WI38 (cell line): ENCODE measurements around the gene TMEM229B.

Experiments used
- H3K4me3 ChIP-seq: 2 replicates; pipeline ENCODE4 v1.5.1; 2011; ENCODE audit warnings: low read depth, mild to moderate bottlenecking, control low read depth, low read length
- TF ChIP-seq, protein P1 (sequence below): IDR thresholded peaks from 2 replicates; pipeline ENCODE4 v1.5.1; 2012; ENCODE audit warnings: low read depth, mild to moderate bottlenecking, control low read depth, low read length

Gene TMEM229B

DNA sequence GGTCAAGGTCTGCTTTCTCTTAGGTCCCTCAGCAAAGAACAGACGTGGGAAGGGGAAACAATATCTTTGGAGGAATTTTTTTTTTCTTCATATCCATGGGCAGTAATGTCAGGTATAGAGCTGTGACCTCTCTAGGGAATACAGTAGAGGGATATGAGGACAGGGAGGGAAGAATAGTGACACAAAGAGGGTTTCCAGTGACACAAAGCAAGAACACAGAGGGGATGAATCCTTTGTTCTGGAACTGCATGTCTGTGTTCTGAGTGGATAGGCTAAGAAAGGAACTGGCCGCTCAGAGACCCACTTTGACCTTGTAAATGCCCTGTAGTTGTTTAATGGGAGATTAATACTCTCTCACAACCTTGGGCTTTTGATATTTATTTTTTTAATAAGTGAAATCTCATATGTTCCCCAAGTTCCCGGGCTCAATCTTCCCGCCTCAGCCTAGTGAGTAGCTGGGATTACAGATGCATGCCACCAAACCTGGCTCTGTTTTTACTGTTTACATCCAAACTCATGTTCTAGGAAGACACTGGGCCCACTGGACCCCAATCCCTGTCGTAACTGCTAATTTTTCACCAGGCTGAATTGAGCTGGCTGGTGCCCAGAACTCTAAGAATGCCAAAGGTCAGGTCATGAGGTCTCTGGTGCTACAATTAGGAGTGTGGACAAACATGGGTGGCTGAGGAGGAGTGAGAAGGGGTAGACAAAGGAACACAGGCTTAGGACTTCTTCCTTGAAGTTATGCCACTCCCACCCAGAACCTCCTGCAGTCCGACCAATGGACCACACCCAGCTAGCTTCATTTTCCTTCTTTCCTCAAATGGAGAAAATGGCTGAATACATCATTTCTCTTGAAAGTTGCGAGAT, 35.5 kb upstream of the TMEM229B start:
- TF ChIP-seq, protein P1, sequence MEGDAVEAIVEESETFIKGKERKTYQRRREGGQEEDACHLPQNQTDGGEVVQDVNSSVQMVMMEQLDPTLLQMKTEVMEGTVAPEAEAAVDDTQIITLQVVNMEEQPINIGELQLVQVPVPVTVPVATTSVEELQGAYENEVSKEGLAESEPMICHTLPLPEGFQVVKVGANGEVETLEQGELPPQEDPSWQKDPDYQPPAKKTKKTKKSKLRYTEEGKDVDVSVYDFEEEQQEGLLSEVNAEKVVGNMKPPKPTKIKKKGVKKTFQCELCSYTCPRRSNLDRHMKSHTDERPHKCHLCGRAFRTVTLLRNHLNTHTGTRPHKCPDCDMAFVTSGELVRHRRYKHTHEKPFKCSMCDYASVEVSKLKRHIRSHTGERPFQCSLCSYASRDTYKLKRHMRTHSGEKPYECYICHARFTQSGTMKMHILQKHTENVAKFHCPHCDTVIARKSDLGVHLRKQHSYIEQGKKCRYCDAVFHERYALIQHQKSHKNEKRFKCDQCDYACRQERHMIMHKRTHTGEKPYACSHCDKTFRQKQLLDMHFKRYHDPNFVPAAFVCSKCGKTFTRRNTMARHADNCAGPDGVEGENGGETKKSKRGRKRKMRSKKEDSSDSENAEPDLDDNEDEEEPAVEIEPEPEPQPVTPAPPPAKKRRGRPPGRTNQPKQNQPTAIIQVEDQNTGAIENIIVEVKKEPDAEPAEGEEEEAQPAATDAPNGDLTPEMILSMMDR, result no peak
- H3K4me3 ChIP-seq, result no peak overlapping the region

DNA sequence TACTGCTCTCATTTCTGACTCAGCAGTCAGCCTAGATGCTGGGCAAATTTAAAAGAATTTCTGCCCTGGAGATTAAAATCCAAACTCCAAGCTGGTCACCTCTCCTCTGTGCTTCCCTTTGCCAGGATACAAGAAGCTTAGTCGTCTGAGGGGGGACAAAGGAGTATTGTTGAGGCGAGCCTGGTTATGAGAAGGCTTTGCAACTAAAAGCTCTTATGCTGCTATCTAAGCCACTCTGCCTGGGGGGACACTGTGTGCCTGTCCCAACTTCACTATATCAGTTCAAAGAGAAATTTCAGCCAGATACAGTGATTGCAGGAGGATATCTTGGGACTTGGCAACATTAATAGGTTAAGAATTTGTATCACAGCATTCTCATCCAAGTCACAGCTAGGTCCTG, 33.7 kb upstream of the TMEM229B start:
- TF ChIP-seq, protein P1, result no peak
- no peak overlapping the region for H3K4me3 ChIP-seq

DNA sequence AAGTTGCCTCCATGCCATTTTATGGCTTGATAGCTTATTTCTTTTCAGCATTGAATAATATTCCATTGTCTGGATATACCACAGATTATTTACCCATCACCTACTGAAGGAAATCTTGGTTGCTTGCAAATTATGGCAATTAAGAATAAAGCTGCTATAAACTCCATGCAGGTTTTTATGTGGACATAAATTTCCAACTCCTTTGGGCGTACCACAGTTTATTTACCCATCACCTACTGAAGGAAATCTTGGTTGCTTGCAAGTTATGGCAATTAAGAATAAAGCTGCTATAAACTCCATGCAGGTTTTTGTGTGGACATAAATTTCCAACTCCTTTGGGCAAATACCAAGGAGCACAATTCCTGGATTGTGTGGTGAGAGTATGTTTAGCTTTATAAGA, 32.0 kb upstream of the TMEM229B start:
- no peak overlapping the region for H3K4me3 ChIP-seq
- TF ChIP-seq, protein P1, result no peak

DNA sequence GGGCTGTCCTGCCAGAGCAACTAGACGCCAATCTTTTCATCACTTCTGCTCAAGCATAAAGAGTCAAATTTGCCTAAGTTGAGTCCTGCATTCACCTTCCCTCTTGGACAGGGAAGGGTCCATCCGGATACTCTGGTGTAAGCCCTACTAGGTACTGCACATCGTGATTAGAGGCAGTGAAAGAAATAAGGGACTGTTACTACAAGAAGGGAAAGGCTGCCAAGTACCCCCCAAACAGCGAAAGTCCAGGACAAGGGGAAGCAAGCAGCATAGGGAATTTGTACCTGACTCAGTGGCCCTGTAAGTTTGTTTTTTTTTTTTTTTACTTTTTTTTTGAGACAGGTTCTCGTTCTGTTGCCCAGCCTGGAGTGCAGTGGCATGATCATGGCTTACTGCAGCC, 30.9 kb upstream of the TMEM229B start:
- no peak overlapping the region for H3K4me3 ChIP-seq
- TF ChIP-seq, protein P1, result no peak

DNA sequence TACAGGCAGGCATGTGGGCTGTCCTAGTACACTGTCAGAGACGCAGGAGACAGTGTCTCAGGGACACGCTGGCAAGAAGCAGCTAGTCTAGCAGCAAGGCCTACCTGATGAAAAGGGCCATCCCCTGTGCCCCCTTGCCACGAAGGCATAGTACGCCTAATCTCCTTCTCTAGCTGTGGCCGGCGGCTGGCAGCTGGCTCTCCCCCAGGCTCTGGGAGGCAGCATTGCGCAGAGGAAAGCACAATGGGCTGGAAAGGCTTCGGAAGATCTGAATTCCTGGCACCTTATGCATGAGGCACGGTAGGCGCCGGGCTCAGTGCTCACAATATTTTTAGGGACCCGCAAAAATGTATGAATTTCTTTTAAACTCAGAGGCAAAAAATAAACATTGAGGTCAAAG, 28.6 kb upstream of the TMEM229B start:
- H3K4me3 ChIP-seq, result no peak overlapping the region
- TF ChIP-seq, protein P1, result no peak

DNA sequence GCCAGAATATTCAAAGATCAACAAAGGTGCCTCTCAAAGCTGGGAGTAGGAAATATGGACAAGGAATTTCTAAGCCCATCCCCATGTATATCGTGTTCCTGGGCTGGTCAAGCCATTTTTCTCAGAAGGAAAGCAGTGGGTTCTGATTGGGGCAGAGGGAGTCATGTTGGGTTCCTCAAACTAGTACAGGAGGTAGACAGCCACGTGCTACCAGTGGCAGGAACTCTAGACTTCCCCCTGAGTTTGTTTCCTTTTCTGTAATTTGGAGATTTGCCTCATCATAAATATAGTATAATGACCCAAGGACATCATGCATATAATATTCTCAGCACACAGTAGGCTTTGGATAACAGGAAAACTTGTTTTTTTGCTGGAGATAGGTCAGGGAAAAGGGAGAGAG, 28.2 kb upstream of the TMEM229B start:
- no peak overlapping the region for H3K4me3 ChIP-seq
- TF ChIP-seq, protein P1, result no peak

DNA sequence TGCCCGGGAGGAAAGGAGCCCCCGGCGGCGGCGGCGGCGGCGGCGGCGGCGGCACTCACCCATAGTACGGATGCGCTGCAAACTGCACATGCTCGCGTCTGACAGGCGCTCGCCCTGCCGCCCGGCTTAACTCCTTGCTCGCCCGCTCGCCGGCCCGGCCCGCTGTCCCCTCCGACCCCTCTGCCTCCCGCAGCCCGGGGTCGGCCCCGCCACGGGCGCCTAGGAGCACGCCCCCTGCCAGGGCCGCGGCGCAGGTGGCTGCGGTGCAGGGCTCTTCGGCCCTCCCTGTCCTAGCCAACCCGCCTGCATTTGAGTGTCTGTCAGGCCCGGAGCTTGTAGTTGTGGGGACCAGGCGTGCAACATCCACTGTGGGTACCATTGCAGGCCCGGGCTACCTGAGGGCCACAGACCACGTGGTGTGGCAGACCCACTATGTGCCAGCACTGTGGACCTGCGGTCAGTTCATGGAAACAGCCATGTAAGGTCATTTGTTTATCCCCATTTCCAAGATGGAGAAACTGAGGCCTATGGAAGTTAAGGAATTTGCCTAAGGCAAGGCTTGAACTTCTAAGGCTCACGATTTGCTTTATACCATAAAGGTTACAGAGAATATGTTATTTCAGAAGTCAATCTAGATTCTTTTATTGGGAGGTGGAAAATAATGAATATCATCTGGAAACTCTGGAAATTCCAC, 27.0 kb upstream of the TMEM229B start:
- peak overlapping the region; percentile 68 for H3K4me3 ChIP-seq
- TF ChIP-seq, protein P1, result no peak
